Cortex of kidney (tissue), 1 donor: ENCODE results near the gene SDC1.

Experiments
- DNase-seq: peaks from one replicate; lab custom pipeline; 2025; lab: John Stamatoyannopoulos, UW

The SDC1 gene

GRCh38 chr2:20169796-20170703 is 54.9 kb downstream of the SDC1 start:
- no peak for DNase-seq

GRCh38 chr2:20168727-20169696 is 55.9 kb downstream of the SDC1 start:
- DNase-seq = no peak

- no peak for DNase-seq
These were observed 56.7 kb downstream of the SDC1 start for GRCh38 chr2:20168048-20168726.

GRCh38 chr2:20167356-20167755 is 57.6 kb downstream of the SDC1 start:
- no peak for DNase-seq

GRCh38 chr2:20165677-20166509 is 59.0 kb downstream of the SDC1 start:
- DNase-seq = no peak

GRCh38 chr2:20164734-20165478 is 60.0 kb downstream of the SDC1 start:
- DNase-seq = no peak

- DNase-seq = no peak
These were observed 60.7 kb downstream of the SDC1 start for GRCh38 chr2:20164061-20164733.

GRCh38 chr2:20159411-20160070 is 65.4 kb downstream of the SDC1 start:
- DNase-seq = no peak

- DNase-seq = no peak
These were observed 67.6 kb downstream of the SDC1 start for GRCh38 chr2:20157193-20157891.

GRCh38 chr2:20156836-20157192 is 68.1 kb downstream of the SDC1 start:
- DNase-seq = no peak

GRCh38 chr2:20156076-20156759 is 68.7 kb downstream of the SDC1 start:
- no peak for DNase-seq

GRCh38 chr2:20153131-20153851 is 71.6 kb downstream of the SDC1 start:
- no peak for DNase-seq

GRCh38 chr2:20150806-20151571 is 73.9 kb downstream of the SDC1 start:
- DNase-seq = no peak
